GM12892 (cell line): ENCODE data around the gene TLK2.

Experiments
- POLR2A ChIP-seq: IDR thresholded peaks from 2 replicates; pipeline ENCODE4 v1.6.1; 2011; ENCODE audit warnings: low read depth, low read length, control low read depth
- POLR2AphosphoS5 ChIP-seq: IDR thresholded peaks from 2 replicates; pipeline ENCODE4 v1.6.1; 2011; ENCODE audit warnings: low read depth, low read length, control low read depth
- TAF1 ChIP-seq: IDR thresholded peaks from 2 replicates; pipeline ENCODE4 v1.6.1; 2011; ENCODE audit warnings: low read depth, mild to moderate bottlenecking, control low read depth, low read length, borderline replicate concordance

GRCh38 chr17:62653826-62654761 is 175.5 kb downstream of the TLK2 start:
- TF ChIP-seq POLR2A, result no peak
- TF ChIP-seq TAF1, result no peak
- TF ChIP-seq POLR2AphosphoS5, result no peak
